ENCODE data around the gene SAMD15. TPM values are rescaled to one million over a fixed set of nuclear protein-coding genes. Genes with fewer than 3 reads are reported as not detected.

Gene SAMD15
- total RNA-seq, 1 donor from 2014 or later, result 2.1 TPM

DNA sequence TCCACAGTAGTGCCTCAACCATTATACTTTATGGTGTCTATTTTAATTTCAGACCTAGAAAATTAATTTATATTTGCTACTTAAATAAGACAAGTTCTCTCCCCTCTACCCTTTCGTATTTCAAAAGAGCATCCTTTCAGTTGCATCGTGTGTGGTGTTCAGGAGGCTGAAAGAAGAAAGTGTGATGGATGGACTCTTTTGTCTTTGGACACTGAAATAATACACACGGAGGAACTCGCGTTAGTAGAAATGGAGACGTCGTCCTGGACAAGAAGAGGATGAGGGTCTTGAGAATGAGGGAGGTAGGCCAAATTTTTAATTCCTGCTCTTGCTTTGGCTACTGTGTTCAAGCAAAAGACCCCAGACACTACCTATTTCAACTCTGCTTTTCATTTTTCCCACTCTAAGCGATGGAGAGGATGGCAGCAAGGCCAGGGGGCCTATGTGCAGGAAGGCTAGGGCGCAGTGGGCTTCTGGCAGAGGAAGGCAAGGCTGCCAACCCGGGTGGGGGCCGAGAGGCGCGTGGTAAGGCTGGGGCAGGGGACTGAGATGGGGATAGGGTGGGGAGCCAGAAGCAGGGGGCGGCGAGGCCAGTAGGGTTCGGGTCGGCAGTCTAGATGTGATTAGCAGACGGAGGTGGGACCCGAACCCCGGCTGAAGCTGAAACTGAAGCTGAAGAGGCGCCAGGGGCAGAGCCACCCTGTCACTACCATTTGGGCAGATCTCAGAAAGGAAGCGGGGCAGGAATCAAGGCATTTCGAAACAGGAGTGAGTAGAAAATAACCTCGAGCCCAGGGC lies 1.0 kb upstream of the SAMD15 start:
- Mint-ChIP-seq H3K27me3 (ENCODE audit: low read depth, unreplicated experiment) (no peaks in the 10 kb centered on the region), H3K36me3 (ENCODE audit: low read depth, unreplicated experiment) (no peaks in the 10 kb centered on the region), H3K9me3 (ENCODE audit: unreplicated experiment) (peaks cover 2% of the 10 kb centered on the region), H3K27ac (ENCODE audit: unreplicated experiment) (peak overlapping the region; percentile 58), H3K4me1 (ENCODE audit: low read depth, unreplicated experiment) (peaks cover 7% of the 10 kb centered on the region), H3K4me3 (ENCODE audit: unreplicated experiment) (peak overlapping the region; percentile 84)
- no peak for TF ChIP-seq EZH2 (IDR thresholded peaks at IDR 0.05; ENCODE audit: insufficient read depth, low read length)
- TF ChIP-seq, protein P1, sequence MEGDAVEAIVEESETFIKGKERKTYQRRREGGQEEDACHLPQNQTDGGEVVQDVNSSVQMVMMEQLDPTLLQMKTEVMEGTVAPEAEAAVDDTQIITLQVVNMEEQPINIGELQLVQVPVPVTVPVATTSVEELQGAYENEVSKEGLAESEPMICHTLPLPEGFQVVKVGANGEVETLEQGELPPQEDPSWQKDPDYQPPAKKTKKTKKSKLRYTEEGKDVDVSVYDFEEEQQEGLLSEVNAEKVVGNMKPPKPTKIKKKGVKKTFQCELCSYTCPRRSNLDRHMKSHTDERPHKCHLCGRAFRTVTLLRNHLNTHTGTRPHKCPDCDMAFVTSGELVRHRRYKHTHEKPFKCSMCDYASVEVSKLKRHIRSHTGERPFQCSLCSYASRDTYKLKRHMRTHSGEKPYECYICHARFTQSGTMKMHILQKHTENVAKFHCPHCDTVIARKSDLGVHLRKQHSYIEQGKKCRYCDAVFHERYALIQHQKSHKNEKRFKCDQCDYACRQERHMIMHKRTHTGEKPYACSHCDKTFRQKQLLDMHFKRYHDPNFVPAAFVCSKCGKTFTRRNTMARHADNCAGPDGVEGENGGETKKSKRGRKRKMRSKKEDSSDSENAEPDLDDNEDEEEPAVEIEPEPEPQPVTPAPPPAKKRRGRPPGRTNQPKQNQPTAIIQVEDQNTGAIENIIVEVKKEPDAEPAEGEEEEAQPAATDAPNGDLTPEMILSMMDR (IDR thresholded peaks at IDR 0.05; ENCODE audit: insufficient read depth, low read depth, low read length), result no peak
- DNase-seq (ENCODE audit: low read depth), result no peak
- Histone ChIP-seq H3K27ac (ENCODE audit: low read depth, low read length) (peak overlapping the region; percentile 74), H2AFZ (ENCODE audit: low read depth, low read length) (peak overlapping the region; percentile 93), H3K4me1 (ENCODE audit: insufficient read depth, low read length) (peaks cover 11% of the 10 kb centered on the region), H3K4me3 (ENCODE audit: insufficient read depth, low read depth, low read length) (peak overlapping the region; percentile 90), H3K36me3 (ENCODE audit: insufficient read depth, low read length) (no peaks in the 10 kb centered on the region), H3K9me3 (ENCODE audit: insufficient read depth, low read depth, low read length) (no peaks in the 10 kb centered on the region), H3K9ac (ENCODE audit: low read length) (peak overlapping the region; percentile 91), H4K20me1 (ENCODE audit: insufficient read depth, low read length) (peaks cover 16% of the 10 kb centered on the region), H3K79me2 (ENCODE audit: insufficient read depth, low read length) (peaks cover 12% of the 10 kb centered on the region), H3K27me3 (ENCODE audit: insufficient read depth, low read length) (no peaks in the 10 kb centered on the region), H3K4me2 (ENCODE audit: low read length) (peak overlapping the region; percentile 94)
- FAIRE-seq, result no peak

DNA sequence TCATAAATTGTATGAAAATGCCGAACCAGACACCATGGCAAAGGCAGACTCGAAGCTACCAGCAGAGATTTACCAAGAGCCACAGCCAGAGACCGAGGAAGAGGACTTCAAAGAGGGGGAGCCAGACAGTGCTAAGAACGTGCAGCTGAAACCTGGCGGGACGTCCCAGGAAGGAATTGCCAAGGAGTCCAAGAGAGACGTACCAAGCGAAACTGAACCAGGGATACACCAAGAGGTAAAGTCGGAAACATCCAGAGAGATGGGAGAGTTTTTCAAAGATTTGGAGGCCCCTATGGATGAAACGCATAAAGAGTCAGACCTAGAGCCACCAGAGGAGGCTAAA lies 294 bp downstream of the SAMD15 start:
- Mint-ChIP-seq H3K36me3 (ENCODE audit: low read depth, unreplicated experiment) (no peaks in the 10 kb centered on the region), H3K4me1 (ENCODE audit: low read depth, unreplicated experiment) (peaks cover 5% of the 10 kb centered on the region), H3K27me3 (ENCODE audit: low read depth, unreplicated experiment) (no peaks in the 10 kb centered on the region), H3K4me3 (ENCODE audit: unreplicated experiment) (no peak overlapping the region), H3K9me3 (ENCODE audit: unreplicated experiment) (peaks cover 2% of the 10 kb centered on the region), H3K27ac (ENCODE audit: unreplicated experiment) (no peak overlapping the region)
- DNase-seq (ENCODE audit: low read depth) (no peak), FAIRE-seq (no peak)
- Histone ChIP-seq H2AFZ (ENCODE audit: low read depth, low read length) (peak overlapping the region; percentile 93), H3K9ac (ENCODE audit: low read length) (peak overlapping the region; percentile 91), H3K79me2 (ENCODE audit: insufficient read depth, low read length) (peaks cover 12% of the 10 kb centered on the region), H3K36me3 (ENCODE audit: insufficient read depth, low read length) (no peaks in the 10 kb centered on the region), H3K4me2 (ENCODE audit: low read length) (peak overlapping the region; percentile 94), H4K20me1 (ENCODE audit: insufficient read depth, low read length) (peaks cover 11% of the 10 kb centered on the region), H3K27ac (ENCODE audit: low read depth, low read length) (peak overlapping the region; percentile 74), H3K4me3 (ENCODE audit: insufficient read depth, low read depth, low read length) (peak overlapping the region; percentile 90), H3K27me3 (ENCODE audit: insufficient read depth, low read length) (no peaks in the 10 kb centered on the region), H3K4me1 (ENCODE audit: insufficient read depth, low read length) (peaks cover 6% of the 10 kb centered on the region), H3K9me3 (ENCODE audit: insufficient read depth, low read depth, low read length) (no peaks in the 10 kb centered on the region)
- TF ChIP-seq, protein P1 (IDR thresholded peaks at IDR 0.05; ENCODE audit: insufficient read depth, low read depth, low read length), result no peak
- no peak for TF ChIP-seq EZH2 (IDR thresholded peaks at IDR 0.05; ENCODE audit: insufficient read depth, low read length)

DNA sequence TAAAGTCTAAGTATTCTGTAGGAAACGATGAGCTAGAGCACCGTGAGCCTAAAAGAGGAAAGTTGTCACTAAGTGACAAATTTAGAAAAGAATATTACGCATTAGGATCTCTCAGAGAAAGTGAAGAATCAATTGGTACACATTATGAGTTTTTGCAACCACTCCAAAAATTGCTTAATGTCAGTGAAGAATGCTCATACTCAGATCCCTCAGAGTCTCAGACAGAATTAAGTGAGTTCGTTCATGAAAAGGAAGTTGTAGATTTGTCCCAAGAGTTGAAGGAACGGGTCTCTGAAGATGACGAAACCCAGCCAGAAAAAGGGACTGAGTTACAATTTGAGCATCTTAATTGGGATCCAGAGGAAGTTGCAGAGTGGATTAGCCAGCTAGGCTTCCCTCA lies 1.5 kb downstream of the SAMD15 start:
- Histone ChIP-seq H4K20me1 (ENCODE audit: insufficient read depth, low read length) (peaks cover 6% of the 10 kb centered on the region), H3K27me3 (ENCODE audit: insufficient read depth, low read length) (no peaks in the 10 kb centered on the region), H3K9ac (ENCODE audit: low read length) (no peak overlapping the region), H3K4me3 (ENCODE audit: insufficient read depth, low read depth, low read length) (no peak overlapping the region), H3K4me1 (ENCODE audit: insufficient read depth, low read length) (peaks cover 5% of the 10 kb centered on the region), H3K36me3 (ENCODE audit: insufficient read depth, low read length) (no peaks in the 10 kb centered on the region), H3K79me2 (ENCODE audit: insufficient read depth, low read length) (peaks cover 12% of the 10 kb centered on the region), H2AFZ (ENCODE audit: low read depth, low read length) (no peak overlapping the region), H3K4me2 (ENCODE audit: low read length) (no peak overlapping the region), H3K9me3 (ENCODE audit: insufficient read depth, low read depth, low read length) (no peaks in the 10 kb centered on the region), H3K27ac (ENCODE audit: low read depth, low read length) (no peak overlapping the region)
- Mint-ChIP-seq H3K4me3 (ENCODE audit: unreplicated experiment) (no peak overlapping the region), H3K36me3 (ENCODE audit: low read depth, unreplicated experiment) (no peaks in the 10 kb centered on the region), H3K27me3 (ENCODE audit: low read depth, unreplicated experiment) (no peaks in the 10 kb centered on the region), H3K4me1 (ENCODE audit: low read depth, unreplicated experiment) (peaks cover 3% of the 10 kb centered on the region), H3K9me3 (ENCODE audit: unreplicated experiment) (peaks cover 2% of the 10 kb centered on the region), H3K27ac (ENCODE audit: unreplicated experiment) (no peak overlapping the region)
- no peak for DNase-seq (ENCODE audit: low read depth)
- FAIRE-seq, result no peak
- no peak for TF ChIP-seq EZH2 (IDR thresholded peaks at IDR 0.05; ENCODE audit: insufficient read depth, low read length)
- TF ChIP-seq, protein P1 (IDR thresholded peaks at IDR 0.05; ENCODE audit: insufficient read depth, low read depth, low read length), result no peak

Measured in astrocyte (in vitro differentiated cells and primary cell).